Lower lobe of right lung (tissue), 2 donors: ENCODE data around the gene TEAD2. TPM values are rescaled to one million over a fixed set of nuclear protein-coding genes. Genes with fewer than 3 reads are reported as not detected.
A peak's percentile ranks its signal among the peaks of the same experiment; 100 is the strongest.

Experiments
- ATAC-seq, 2 donors: fragments of 200-7000 bp; cut with Tn5 transposase; one replicate each; pipeline ENCODE4 v1.9.1; 2020 to 2022; ENCODE audit warnings: mild to moderate bottlenecking in 2 of 2, moderate library complexity in 2 of 2
- DNase-seq: peaks from one replicate; pipeline ENCODE4 v3.0.0-alpha.2; 2020
- H3K27ac ChIP-seq: fragments of 200-600 bp; one replicate; pipeline ENCODE4 v1.8.0; 2022
- H3K27me3 ChIP-seq: fragments of 200-600 bp; one replicate; pipeline ENCODE4 v1.8.0; 2022; ENCODE audit warnings: low read depth
- H3K36me3 ChIP-seq: fragments of 200-600 bp; one replicate; pipeline ENCODE4 v1.8.0; 2022; ENCODE audit warnings: mild to moderate bottlenecking
- H3K4me1 ChIP-seq: fragments of 200-600 bp; one replicate; pipeline ENCODE4 v1.8.0; 2022
- H3K4me3 ChIP-seq: fragments of 200-600 bp; one replicate; pipeline ENCODE4 v1.8.0; 2022; ENCODE audit warnings: mild to moderate bottlenecking
- H3K9me3 ChIP-seq: fragments of 200-600 bp; one replicate; pipeline ENCODE4 v1.8.0; 2022
- CTCF ChIP-seq: fragments of 200-600 bp; IDR thresholded peaks from one replicate; pipeline ENCODE4 v1.8.0; 2022; ENCODE audit warnings: antibody characterized with exemption, mild to moderate bottlenecking
- intact Hi-C: fragments of 100-400 bp; cut with DNase I; formaldehyde crosslinking; loops from one replicate; pipeline ENCODE4 v1.11.0; 2022
- total RNA-seq: library from RNA; stranded (reverse); fragmentation: NEBNext Ultra II Directional; extraction: Animal tissue kit (Norgen Biotek cat#: 25700); gene quantifications from one replicate; pipeline ENCODE4 v1.2.1, GENCODE V29; 2021
- donor health status: DM: no; HTN: yes; CAD: no; lungs with severe emphysema.

The TEAD2 gene
- total RNA-seq, 1 donor from 2014 or later: 36.2 TPM

GRCh38 chr19:49338691-49339300 lies 23.4 kb downstream of the TEAD2 start:
- ATAC-seq (peak; percentile 85 to 88), DNase-seq (peak; percentile 93)
- Histone ChIP-seq H3K4me3 (peak overlapping the region; percentile 60), H3K4me1 (peaks cover 43% of the 10 kb centered on the region), H3K27ac (peak overlapping the region; percentile 87), H3K36me3 (peaks cover 29% of the 10 kb centered on the region), H3K9me3 (no peaks in the 10 kb centered on the region), H3K27me3 (no peaks in the 10 kb centered on the region)
- TF ChIP-seq CTCF: no peak
- intact Hi-C loops: no loop called here

- intact Hi-C loops: no loop called here
- Histone ChIP-seq H3K4me1 (peaks cover 50% of the 10 kb centered on the region), H3K27me3 (no peaks in the 10 kb centered on the region), H3K27ac (no peak overlapping the region), H3K9me3 (no peaks in the 10 kb centered on the region), H3K4me3 (peak overlapping the region; percentile 60), H3K36me3 (peaks cover 23% of the 10 kb centered on the region)
- DNase-seq (no peak), ATAC-seq (no peak)
- TF ChIP-seq CTCF: no peak
Observed at GRCh38 chr19:49338023-49338677, 24.1 kb downstream of the TEAD2 start.

GRCh38 chr19:49337267-49338022 lies 24.8 kb downstream of the TEAD2 start:
- H3K36me3 ChIP-seq: peaks cover 17% of the 10 kb centered on the region
- DNase-seq: no peak
- H3K4me1 ChIP-seq: peaks cover 50% of the 10 kb centered on the region
- no peak overlapping the region for H3K27ac ChIP-seq
- H3K4me3 ChIP-seq: no peak overlapping the region
- H3K9me3 ChIP-seq: no peaks in the 10 kb centered on the region
- intact Hi-C loops: no loop called here
- H3K27me3 ChIP-seq: no peaks in the 10 kb centered on the region
- ATAC-seq: no peak
- no peak for TF ChIP-seq CTCF

GRCh38 chr19:49336482-49337266 lies 25.5 kb downstream of the TEAD2 start:
- no peak for TF ChIP-seq CTCF
- DNase-seq: no peak
- H3K4me1 ChIP-seq: peaks cover 50% of the 10 kb centered on the region
- H3K27me3 ChIP-seq: no peaks in the 10 kb centered on the region
- no peak for ATAC-seq
- peaks cover 9% of the 10 kb centered on the region for H3K36me3 ChIP-seq
- no peak overlapping the region for H3K27ac ChIP-seq
- intact Hi-C loops: no loop called here
- peak overlapping the region; percentile 44 for H3K4me3 ChIP-seq
- no peaks in the 10 kb centered on the region for H3K9me3 ChIP-seq

- intact Hi-C loops: no loop called here
- Histone ChIP-seq H3K4me1 (peaks cover 45% of the 10 kb centered on the region), H3K27ac (peak overlapping the region; percentile 77), H3K4me3 (peak overlapping the region; percentile 44), H3K36me3 (peaks cover 2% of the 10 kb centered on the region), H3K9me3 (no peaks in the 10 kb centered on the region), H3K27me3 (no peaks in the 10 kb centered on the region)
- no peak for ATAC-seq
- DNase-seq: no peak
- no peak for TF ChIP-seq CTCF
Observed at GRCh38 chr19:49335784-49336481, 26.3 kb downstream of the TEAD2 start.
